NCI-H446 (cell line): Measurements from ENCODE around the gene CPT1A.

Experiments used
- DNase-seq, 2 experiments: peaks; one replicate each; lab custom pipeline; 2025; lab: John Stamatoyannopoulos, UW

Gene CPT1A

DNA sequence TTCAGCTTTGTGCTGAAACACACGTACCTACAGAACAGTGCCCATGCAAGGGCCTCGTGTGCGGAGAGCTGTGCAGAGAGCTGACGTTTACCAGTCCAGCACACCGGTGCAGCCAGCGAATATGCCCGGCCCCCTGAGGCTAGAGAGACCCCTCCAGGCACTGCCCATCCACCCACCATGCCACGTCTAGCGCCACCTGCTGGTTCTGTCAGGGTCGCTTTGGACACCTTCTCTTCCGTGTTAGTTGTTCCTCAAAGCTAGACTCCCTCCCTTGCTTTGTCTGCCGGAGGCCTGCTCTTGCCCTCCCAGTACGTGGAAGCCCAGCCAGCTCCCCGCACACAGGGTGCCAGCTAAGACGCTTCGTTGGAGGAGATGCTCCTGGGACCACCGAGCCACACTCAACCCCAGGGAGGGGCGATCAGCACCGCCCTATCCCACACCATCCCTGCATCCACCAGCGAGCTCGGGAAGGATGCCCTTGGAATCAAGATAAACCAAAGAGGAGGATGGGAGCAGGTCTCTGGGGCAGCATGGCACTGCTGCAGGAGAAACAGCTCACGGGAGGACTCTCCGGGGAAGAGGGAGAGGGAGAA lies 43.4 kb downstream of the CPT1A start:
- DNase-seq: no peak

DNA sequence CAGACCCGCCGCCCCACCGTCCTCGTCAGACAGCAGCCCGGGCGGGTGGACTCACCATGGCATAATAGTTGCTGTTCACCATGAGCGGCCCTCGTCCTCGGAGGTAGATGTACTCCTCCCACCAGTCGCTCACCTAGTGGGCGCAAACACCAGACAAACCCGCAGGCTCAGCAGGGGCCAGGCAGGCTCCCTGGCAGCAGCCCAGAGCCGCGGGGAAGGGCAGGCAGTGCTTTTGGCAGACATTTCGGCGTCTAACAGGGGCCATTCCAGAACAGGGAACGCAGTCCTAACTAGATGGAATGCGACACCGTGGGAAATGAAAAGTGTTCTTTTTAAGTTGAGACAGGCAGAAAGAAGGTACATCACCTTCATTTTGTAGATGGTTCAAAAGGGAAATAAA lies 44.9 kb downstream of the CPT1A start:
- DNase-seq: no peak

DNA sequence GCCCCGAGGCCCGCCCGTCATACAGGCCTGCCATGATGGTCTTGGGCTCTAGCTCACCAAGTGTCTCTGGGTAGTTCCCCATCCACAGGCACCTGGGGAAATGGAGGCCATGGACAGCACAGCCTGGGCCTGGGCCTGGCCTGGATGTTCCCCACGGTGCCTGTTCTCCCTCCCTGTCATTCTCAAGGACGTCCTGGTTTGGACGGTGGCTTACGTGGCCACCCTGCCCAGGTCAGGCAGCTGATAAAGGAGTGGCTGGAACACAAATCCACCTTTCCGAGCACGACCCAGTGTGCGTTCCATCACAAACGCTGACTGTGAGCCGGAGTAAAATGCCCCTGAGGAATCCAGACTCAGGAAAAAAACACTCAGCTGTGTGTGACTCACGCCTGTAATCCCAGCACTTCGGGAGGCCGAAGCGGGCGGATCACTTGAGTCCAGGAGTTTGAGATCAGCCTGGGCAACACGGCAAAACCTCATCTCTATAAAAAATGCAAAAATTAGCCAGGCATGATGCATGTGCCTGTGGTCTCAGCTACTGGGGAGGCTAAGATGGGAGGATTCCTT lies 49.2 kb downstream of the CPT1A start:
- DNase-seq: no peak

DNA sequence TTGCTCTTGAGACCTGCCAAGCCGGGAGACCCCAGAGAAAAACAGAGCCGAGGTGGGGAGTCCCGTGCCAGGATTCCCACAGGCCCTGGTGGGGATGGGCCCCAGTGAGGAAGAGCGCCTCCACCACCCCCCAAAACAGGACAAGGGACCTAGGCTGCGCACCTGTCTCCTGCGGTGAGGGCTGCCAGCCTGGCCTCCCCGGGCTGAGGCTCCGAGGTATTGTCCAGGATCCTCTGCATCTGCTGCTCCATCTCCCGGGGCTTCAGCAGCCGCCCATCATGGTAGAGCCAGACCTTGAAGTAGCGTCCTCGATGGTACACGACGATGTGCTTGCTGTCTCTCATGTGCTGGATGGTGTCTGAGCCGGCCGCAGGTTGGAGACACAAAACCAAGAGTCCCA lies 57.1 kb downstream of the CPT1A start:
- no peak for DNase-seq

DNA sequence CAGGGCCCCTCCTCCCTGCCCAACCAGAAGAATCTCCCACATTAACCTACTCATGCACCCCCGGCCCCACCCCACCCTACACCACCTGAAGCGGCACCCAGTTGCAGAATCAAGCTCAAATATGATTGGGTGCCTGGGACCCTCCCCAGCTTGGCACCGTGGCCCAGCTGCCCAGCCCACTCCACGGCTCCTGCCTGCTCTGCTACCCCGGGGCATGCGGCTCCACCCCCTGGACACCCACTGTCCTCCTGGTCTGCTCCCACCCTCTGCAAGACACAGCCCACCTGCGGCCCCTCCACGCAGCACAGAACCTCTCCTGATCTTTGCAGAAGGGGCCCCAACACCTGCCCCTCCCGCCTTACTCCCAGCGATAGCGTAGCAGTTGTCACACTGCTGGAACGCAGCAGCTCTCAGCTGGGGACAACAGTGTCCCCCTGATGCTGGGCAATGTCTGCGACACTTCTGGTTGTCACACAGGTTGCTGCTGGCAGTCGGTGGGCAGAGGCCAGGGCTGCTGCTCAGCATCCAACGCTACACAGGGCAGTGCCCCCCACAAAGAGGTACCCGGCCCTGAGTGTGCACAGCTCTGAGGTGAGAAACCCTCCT lies 58.4 kb downstream of the CPT1A start:
- no peak for DNase-seq

DNA sequence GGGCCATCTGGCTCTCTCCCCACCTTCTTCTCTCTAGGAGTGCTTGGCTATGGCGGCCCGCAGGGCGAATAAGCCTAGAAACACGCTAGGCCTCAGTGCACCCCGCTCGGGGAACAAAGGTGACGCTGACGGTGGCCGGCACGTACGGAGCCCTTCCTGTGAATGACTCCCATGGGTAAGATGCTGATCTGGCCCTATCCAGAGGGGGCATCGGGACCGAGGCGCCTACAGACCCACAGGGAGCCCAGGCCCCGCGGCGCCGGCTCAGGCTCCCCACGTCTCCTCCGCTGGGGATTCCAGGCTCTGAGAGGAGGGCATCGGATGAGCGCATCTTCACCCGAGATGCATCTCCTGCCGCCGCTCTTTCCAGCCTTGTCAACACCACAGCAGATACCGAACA lies 59.0 kb downstream of the CPT1A start:
- no peak for DNase-seq

DNA sequence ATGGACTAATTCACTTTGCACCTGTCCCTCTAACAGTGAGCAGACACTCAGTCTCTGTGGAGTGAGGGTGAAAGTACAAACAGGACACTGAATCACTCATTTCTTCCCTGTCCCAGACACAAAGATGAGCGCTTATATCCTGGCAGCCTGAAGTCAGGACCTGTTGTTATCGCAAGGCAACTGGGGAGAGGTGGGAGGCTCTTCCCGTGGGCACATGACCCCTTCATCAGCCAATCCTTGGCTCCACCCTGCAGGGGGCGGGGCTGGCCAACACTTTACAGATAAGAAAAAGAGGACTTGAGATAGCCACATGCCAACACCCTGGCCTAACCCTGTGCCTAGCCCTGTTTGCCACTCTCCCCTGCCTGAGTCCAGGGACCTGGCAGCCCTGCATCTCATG lies 60.9 kb downstream of the CPT1A start:
- no peak for DNase-seq

DNA sequence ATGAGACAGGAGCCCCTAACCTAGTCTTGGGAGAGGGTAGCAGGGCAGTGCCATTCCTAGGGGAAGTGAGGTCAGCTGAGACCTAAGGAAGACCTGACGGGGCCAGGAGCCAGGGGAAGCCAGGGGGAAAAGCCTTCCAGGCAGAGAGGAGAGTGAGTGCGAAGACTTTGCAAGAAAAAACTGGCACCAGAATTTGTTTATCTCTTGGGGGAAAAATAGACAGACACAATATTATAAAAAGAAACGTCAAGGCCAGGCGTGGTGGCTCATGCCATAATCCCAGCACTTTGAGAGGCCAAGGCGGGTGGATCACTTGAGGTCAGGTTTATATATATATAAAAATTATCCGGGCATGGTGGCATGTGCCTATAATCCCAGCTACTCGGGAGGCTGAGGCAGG lies 63.5 kb downstream of the CPT1A start:
- DNase-seq: no peak

DNA sequence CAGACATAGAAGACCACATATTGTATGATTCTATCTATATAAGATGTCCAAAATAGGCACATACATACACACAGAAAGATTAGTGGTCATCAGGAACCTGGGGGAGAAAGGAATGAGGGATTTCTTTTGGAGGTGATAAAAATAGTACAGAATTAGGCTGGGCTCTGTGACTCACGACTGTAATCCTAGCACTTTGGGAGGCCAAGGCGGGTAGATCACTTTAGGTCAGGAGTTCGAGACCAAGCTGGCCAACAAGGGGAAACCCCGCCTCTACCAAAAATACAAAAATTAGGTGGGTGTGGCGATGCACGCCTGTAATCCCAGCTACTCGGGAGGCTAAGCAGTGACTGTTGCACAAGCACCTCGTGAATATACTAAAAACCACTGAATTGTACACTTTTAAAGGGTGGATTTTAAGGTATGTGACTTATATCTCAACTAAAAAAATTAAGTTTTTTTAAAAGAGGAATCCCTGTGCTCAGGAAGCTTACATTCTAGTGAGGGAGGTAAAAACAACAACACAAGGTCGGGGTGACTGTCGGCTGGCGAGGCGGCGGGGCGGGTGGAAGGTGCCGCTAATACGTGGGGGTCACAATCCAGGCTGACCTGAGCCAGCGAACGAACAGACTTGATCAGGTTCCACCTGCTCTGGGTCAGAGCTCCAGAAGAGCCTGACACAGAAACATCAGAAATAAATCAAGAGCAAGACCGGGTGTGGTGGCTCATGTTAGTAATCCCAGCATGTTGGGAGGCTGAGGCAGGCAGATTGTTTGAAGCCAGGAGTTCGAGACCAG lies 65.1 kb downstream of the CPT1A start:
- DNase-seq: no peak

DNA sequence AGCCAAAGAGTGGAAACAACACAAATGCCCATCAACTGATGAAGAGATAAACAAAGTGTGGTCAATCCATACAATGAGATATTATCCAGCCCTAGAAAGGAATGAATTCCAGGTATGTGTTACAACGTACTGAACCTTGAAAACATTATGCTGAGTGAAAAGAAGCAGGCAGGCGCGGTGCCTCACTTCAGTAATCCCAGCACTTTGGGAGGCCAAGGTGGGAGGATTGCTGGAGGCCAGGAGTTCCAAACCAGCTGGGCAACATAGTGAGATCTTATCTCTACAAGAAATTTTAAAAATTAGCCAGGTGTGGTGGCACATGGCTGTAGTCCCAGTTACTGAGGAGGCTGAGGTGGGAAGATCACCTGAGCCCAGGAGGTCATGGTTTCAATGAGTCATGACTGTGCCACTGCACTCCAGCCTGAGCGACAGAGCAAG lies 65.7 kb downstream of the CPT1A start:
- DNase-seq: no peak

DNA sequence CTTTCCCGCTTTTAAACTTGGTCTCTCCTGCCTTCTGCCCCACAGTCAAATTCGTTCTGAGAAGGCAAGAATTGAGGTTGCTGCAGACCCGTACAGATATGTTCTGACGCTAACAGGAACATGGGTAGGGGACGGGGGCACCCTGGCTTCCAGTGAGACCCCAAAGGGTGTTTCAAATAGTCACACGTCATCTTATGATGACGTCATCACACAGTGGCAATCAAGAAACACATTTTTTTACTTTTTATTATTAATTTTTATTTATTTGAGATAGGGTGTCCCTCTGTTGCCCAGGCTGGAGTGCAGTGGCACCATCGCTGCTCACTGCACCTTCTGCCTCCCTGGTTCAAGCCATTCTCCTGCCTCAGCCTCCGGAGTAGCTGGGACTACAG lies 67.5 kb downstream of the CPT1A start:
- DNase-seq: no peak

DNA sequence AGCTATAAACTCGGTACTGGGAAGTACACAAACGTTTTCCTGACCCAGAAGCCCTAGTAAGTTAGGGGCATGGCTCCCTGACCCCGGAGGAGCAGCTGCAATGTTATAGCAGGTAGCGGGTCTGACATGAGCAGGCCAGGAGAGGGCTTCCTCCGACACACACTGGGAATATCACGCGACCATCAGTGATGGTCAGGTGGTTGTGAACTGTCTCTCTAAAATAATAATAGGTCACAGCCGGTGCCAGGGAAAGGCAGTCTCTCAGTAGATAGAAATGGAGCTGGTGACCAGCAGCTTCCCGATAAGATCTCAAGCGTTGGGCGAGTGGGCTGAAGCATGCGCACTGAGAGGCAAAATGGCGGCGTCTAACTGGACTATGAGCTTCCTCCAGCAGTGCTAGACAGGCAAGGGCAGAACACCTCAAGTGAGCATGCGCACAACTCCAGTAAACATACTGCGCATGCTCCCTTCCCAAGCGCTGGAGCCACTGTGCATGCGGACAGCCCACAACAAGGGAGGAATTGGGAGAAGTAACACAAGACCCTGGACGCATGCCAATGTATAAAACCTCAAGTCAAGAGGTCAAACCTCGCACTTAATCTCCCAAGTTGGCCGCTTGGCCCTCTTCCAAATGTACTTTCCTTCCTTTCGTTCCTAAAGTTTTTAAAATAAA lies 68.1 kb downstream of the CPT1A start:
- DNase-seq: no peak

DNA sequence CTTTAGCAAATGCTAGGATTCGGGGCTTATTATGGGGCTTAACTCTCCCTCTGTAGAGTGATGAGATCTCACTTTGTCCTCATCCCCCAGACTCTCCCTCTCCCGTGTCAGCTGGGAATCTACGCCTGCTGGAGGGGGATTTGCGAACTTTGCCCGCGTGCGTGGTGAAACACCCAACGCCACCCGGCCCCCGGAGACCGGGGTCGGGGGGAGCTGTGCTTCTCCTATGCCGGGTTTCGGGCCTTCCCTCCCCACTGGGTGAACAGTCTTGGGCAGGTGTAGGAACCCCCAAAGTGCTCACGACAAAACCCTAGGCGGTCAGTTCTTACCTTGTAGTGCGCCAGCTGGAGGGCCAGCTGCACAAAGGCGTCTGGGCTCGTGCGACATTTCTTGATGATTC lies 68.8 kb downstream of the CPT1A start:
- no peak for DNase-seq

DNA sequence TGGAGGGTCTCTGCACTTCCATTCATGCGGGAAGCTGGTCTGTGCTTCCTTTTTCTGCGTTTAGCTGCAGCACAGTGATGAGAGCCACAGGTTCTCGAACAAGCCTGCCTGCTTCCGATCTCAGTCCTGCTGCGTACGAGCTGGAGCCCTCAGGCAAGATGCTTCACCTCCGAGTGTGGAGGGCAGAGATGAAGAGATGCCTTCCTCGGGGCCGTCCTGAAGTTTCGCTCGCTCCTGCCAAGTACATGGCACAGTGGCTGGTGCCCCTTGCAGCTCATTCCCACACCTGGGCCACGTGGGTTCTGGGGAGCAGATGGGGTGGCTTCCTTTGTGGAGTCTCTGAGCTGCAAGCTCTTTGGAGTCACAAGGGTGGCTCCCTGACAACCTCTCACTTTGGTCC lies 70.9 kb downstream of the CPT1A start:
- DNase-seq: no peak

DNA sequence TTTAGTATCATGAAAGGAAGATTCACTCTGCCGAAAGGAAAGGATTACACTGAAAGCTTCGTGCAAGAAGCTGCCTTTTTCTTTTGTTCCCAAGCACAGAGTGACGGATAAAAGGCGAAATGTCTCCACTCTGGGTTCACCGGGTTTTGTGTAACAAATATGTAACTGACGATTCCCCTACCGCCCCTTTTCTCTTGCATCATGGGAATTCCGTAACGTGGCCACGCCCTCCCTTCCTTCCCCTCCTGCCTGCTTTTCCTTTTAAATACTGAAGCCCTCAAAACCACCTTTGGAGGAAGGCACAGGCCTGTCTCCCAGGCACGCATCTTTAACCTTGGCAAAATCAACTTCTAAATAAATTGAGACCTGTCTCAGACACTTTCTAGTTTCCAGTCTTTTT lies 74.0 kb downstream of the CPT1A start:
- no peak for DNase-seq

DNA sequence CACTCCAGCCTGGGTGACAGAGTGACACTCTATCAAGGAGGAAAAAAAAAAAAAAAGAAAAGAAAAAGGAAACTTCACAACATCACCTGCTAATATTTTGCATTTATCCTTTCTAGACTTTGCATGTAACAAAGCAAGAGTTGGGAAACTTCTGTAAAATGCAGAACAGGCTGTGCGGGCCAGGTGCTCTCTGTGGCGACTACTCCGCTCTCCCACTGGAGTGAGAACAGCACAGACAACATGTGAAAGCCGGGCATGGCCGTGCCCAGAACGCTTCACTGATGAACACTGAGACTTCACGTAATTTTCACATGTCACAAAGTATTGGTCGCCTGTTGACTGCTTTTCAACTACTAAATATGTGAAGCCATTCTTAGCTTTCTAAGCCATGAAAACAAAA lies 74.9 kb downstream of the CPT1A start:
- DNase-seq: no peak

DNA sequence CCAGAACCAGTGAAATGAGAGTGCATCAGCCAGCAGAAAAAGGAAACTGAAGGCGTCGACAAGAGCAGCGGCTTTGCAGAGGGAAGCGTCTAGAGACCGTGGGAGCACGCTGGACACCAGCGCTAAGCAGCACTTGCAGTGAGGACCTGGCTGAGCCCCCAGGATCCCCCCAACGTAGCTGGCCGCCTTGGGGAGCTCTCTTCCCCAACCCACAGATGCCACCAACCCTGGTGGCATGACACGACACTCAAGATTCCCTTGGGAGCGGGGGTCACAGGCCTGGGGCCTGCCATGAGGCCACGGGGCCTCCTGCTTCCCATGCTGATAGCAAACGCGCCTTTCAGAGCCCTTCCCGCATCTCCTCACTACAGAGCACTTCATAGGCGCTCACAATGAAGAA lies 77.0 kb downstream of the CPT1A start:
- no peak for DNase-seq

DNA sequence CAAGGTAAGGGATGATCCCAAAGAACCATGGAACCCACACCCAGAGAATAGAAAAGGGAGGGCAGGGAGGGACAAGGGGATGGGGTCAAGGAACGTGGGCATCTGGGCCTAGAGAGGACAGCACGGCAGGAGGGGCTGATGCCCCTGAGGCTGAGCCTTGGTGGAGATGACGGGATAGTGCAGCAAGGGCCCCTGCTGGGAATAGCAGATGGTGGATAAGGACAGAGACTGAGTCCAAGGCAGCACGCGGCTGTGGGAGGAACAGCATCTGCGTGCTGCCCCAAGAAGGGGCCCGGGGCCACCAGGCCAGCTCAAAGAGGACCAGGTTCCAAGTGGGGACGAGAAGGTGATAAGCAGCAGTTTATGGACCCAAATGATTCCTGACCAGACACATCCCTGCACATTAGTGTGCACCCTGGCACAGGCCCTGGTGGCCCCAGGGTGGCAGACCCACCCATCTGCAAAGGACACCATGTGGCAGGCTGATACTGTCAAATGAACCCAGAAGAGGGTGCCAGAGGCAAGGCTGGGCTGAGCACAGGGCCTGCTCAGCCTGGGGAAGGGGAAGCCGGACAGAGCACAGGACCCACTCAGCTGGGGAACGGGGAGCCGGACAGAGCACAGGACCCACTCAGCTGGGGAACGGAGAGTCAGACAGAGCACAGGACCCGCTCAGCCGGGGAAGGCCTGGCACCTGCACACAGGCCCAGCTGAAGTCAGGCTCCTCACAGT lies 77.6 kb downstream of the CPT1A start:
- no peak for DNase-seq

DNA sequence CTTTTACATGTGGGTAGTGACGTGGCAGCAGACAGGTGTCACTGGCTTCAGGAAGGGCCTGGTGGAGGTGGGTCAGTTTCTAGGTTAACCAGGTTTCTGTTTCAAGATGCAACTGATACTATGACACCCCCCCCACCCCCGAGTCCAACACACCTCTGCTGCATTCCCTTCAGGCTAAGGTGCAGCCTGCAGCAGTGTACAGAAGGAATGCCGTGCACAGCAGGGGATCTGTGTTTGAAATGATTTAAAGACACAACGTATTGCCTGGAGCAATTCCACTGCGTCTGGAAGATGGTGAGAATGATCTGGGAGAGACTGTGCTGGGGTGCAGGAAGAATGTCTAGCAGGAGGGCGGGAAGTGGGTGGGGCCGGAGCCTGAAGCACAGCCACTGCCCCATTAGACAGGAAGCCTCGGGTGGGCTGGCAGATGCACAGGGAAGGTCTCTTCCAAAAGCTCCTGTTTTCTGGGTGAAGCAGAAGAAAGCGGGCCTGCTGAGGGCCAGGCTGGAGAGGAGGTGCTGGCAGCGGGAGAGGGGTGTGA lies 78.5 kb downstream of the CPT1A start:
- no peak for DNase-seq

DNA sequence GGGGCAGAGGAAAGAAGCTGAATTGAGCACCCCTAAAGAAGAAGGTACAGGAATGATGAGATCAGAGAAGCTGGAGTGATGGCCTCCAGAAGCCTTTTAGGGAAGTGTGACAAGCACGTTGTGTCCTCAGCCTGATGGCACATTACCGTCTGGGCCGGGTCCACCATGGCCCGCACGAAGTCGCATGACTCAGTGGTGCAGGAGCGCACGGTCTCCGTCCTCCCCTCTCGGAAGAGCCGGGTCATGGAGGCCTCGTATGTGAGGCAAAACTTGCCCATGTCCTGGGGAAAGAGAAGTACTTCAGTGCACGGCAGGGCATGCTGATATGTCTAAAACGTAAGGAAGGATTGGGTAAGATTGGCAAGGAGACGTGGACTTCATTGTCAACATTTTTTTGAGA lies 79.2 kb downstream of the CPT1A start:
- DNase-seq: no peak

DNA sequence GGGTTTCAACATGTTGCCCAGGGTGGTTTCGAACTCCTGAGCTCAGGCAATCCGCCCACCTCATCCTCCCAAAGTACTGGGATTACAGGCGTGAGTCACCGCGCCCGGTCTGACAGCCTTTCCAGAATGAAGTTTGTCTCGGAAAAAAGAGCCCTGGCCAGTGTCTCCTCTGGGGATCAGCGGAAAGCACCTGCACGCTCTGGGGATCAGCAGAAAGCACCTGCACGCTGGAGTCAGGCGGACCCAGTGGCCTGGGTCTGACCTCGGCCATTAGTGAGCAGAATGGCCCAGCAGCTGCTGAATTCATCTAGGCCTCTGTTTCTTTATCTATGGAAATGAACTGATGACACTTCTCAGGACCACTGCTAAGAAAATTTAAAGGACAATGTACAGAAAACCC lies 79.9 kb downstream of the CPT1A start:
- no peak for DNase-seq

DNA sequence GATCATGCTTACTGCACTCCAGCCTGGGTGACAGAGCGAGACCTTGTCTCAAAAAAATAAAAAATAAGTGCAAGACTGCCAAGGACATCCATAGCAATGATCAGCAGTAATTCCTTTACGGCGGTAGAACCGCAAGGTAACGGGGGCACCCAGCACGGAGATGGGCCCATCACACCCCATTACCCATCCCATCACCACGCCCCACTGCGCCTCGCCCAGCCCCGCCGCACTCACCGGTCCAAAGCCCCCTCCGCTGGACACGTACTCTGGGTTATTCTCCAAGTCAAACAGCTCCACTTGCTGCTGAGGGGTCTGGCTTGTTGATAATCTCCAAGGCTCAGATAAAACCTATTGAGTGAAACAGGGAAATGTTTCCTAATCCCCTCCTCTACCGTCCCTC lies 81.7 kb downstream of the CPT1A start:
- DNase-seq: no peak
